MM.1S (cell line): ENCODE results near the gene MAN2A2.

Experiments
- DNase-seq: peaks from one replicate; pipeline ENCODE4 v3.0.0-alpha.2; 2015
- H2AFZ ChIP-seq: fragments of 300-600 bp; sonication (generic); 2 replicates; pipeline ENCODE4 v1.6.0; 2016; ENCODE audit warnings: antibody characterized with exemption, low read length
- H3F3A ChIP-seq: fragments of 300-600 bp; sonication (generic); 2 replicates; pipeline ENCODE4 v1.6.1; 2016; ENCODE audit warnings: mild to moderate bottlenecking, antibody characterized with exemption, low read length, moderate library complexity, mixed read lengths; ENCODE audit not compliant: insufficient read depth
- H3K27ac ChIP-seq: fragments of 300-600 bp; sonication (generic); 2 replicates; pipeline ENCODE4 v1.5.1; 2016; ENCODE audit warnings: mild to moderate bottlenecking, low read length
- H3K27me3 ChIP-seq: fragments of 300-600 bp; sonication (generic); replicated peaks from 2 replicates; pipeline ENCODE4 v1.6.0; 2016; ENCODE audit warnings: low read length; ENCODE audit not compliant: insufficient read depth
- H3K36me3 ChIP-seq: fragments of 300-600 bp; sonication (generic); replicated peaks from 2 replicates; pipeline ENCODE4 v1.6.1; 2016; ENCODE audit warnings: mild to moderate bottlenecking, low read length, mixed read lengths; ENCODE audit not compliant: insufficient read depth
- H3K4me1 ChIP-seq: fragments of 300-600 bp; sonication (generic); 2 replicates; pipeline ENCODE4 v1.6.1; 2016; ENCODE audit warnings: low read length, mixed read lengths
- H3K4me2 ChIP-seq: fragments of 300-600 bp; sonication (generic); 2 replicates; pipeline ENCODE4 v1.6.0; 2016; ENCODE audit warnings: low read depth, low read length
- H3K4me3 ChIP-seq: fragments of 300-600 bp; sonication (generic); 2 replicates; pipeline ENCODE4 v1.5.1; 2016; ENCODE audit warnings: low read length, mixed read lengths
- H3K79me2 ChIP-seq: fragments of 300-600 bp; sonication (generic); 2 replicates; pipeline ENCODE4 v1.6.1; 2016; ENCODE audit warnings: mixed run types, low read length, mixed read lengths
- H3K9ac ChIP-seq: fragments of 300-600 bp; sonication (generic); 2 replicates; pipeline ENCODE4 v1.6.1; 2016; ENCODE audit warnings: low read length, mixed read lengths
- H3K9me2 ChIP-seq: fragments of 300-600 bp; sonication (generic); replicated peaks from 2 replicates; pipeline ENCODE4 v1.6.1; 2016; ENCODE audit warnings: mild to moderate bottlenecking, low read length, mixed read lengths; ENCODE audit not compliant: insufficient read depth
- H3K9me3 ChIP-seq: fragments of 300-600 bp; sonication (generic); replicated peaks from 2 replicates; pipeline ENCODE4 v1.6.1; 2016; ENCODE audit warnings: mild to moderate bottlenecking, low read length, mixed read lengths; ENCODE audit not compliant: insufficient read depth
- H4K20me1 ChIP-seq: fragments of 300-600 bp; sonication (generic); 2 replicates; pipeline ENCODE4 v1.6.1; 2016; ENCODE audit warnings: mild to moderate bottlenecking, low read length, moderate library complexity, mixed read lengths; ENCODE audit not compliant: insufficient read depth
- EZH2 ChIP-seq: fragments of 300-600 bp; sonication (generic); optimal IDR thresholded peaks from 2 replicates; pipeline ENCODE3; 2017; ENCODE audit warnings: low read depth, mild to moderate bottlenecking, antibody characterized with exemption, low read length, mixed read lengths
- EZH2phosphoT487 ChIP-seq: fragments of 300-600 bp; sonication (generic); IDR thresholded peaks from 2 replicates; pipeline ENCODE4 v1.6.1; 2018; ENCODE audit warnings: antibody characterized with exemption, low read length
- TF ChIP-seq, protein P1 (sequence below): fragments of 300-600 bp; sonication (generic); IDR thresholded peaks from 2 replicates; pipeline ENCODE4 v1.5.1; 2016; ENCODE audit warnings: antibody characterized with exemption, low read length, mixed read lengths

The MAN2A2 gene

DNA sequence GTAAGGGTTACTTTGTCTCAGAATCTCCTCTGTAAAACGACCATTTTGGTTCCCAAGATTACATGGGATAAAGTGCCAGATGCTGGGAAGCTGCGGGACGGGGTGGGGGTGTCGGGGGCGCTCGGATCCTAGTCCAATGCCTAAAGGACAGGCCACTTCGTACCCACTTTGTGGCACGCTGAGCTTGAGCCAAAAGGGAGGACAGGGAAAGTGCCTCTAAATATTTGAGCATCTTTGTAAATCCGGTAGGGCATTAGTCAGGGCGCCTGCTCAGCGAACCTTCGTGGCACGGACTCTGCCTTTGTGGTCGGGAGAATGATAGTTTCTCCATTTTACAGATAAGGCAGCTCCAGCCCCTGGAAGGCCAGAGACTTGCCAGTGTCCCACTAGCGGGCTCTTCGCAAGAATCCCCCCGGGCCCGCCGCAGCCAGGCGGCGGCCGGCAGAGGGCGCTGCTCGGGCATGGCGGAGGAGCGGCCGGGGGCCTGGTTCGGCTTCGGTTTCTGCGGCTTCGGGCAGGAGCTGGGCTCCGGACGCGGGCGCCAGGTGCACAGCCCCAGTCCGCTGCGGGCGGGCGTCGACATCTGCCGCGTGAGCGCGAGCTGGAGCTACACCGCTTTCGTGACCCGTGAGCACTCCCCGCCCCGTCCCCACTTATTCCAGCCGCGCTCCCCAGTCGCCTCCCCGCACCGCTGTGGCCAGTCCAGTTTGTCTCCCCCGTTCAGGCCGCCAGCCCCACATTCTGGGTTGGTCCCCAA, 53.4 kb downstream of the MAN2A2 start:
- Histone ChIP-seq H2AFZ (peak overlapping the region; percentile 30), H3F3A (peaks cover 25% of the 10 kb centered on the region), H3K9ac (peak overlapping the region; percentile 100), H3K4me3 (peak overlapping the region; percentile 92), H3K9me3 (no peaks in the 10 kb centered on the region), H3K4me2 (peak overlapping the region; percentile 94), H3K4me1 (no peaks in the 10 kb centered on the region), H3K9me2 (no peaks in the 10 kb centered on the region), H3K36me3 (no peaks in the 10 kb centered on the region), H3K79me2 (peaks cover 37% of the 10 kb centered on the region), H3K27me3 (no peaks in the 10 kb centered on the region), H4K20me1 (no peaks in the 10 kb centered on the region; the same call in 1 of the 2 replicates), H3K27ac (peak overlapping the region; percentile 99; the same call in 1 of the 2 replicates)
- no peak for TF ChIP-seq EZH2phosphoT487
- TF ChIP-seq, protein P1, sequence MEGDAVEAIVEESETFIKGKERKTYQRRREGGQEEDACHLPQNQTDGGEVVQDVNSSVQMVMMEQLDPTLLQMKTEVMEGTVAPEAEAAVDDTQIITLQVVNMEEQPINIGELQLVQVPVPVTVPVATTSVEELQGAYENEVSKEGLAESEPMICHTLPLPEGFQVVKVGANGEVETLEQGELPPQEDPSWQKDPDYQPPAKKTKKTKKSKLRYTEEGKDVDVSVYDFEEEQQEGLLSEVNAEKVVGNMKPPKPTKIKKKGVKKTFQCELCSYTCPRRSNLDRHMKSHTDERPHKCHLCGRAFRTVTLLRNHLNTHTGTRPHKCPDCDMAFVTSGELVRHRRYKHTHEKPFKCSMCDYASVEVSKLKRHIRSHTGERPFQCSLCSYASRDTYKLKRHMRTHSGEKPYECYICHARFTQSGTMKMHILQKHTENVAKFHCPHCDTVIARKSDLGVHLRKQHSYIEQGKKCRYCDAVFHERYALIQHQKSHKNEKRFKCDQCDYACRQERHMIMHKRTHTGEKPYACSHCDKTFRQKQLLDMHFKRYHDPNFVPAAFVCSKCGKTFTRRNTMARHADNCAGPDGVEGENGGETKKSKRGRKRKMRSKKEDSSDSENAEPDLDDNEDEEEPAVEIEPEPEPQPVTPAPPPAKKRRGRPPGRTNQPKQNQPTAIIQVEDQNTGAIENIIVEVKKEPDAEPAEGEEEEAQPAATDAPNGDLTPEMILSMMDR = peak; percentile 94
- DNase-seq = peak; percentile 88

DNA sequence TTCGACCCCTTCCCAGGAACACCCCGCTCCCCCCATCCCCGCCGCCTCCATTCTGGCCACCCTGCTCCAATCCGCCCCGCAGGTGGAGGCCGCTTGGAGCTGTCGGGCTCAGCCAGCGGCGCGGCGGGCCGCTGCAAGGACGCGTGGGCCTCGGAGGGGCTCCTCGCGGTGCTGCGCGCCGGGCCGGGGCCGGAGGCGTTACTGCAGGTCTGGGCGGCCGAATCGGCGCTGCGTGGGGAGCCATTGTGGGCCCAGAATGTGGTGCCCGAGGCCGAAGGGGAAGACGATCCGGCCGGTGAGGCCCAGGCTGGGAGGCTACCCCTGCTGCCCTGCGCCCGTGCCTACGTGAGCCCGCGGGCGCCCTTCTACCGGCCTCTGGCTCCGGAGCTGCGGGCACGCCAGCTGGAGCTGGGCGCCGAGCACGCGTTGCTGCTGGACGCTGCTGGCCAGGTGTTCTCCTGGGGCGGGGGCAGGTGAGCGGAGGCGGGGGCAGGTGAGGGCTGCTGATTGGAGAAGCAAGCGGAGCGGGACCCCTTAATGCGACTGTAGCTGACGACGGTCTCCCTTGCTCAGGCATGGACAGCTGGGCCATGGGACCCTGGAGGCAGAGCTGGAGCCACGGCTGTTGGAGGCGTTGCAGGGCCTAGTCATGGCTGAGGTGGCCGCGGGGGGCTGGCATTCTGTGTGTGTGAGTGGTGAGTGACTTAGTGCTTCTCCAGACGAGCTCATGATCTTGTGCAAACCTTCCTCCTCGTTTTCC, 54.1 kb downstream of the MAN2A2 start:
- H3K27ac ChIP-seq = no peak overlapping the region

DNA sequence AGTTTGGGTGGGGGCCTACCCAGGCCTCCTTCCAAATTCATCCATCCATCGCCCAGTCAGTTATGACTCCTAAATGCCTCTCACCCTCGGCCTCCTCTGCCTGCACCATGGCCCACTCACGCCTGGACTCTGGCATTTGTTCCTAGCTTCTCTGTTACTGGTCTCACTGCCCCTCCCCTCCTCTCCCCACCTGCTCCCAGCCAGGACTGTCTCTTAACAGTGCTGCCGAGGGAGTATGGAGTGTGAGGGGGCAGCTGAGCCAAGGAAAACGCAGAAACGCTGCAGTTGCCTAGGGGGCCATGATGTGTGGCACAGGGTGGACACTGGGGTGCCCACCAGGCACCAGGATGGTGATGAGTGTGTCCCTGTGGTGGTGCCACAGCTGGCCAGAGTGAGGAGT, 54.7 kb downstream of the MAN2A2 start:
- H3K79me2 ChIP-seq = peaks cover 37% of the 10 kb centered on the region
- H3K4me2 ChIP-seq = no peak overlapping the region
- no peaks in the 10 kb centered on the region for H3K36me3 ChIP-seq
- no peak overlapping the region for H2AFZ ChIP-seq
- no peak for DNase-seq
- no peaks in the 10 kb centered on the region for H3K9me3 ChIP-seq
- no peaks in the 10 kb centered on the region for H3K4me1 ChIP-seq
- H3K4me3 ChIP-seq = no peak overlapping the region
- TF ChIP-seq EZH2phosphoT487 (no peak), EZH2 (no peak)
- TF ChIP-seq, protein P1 = no peak
- H3K27ac ChIP-seq = no peak overlapping the region
- no peaks in the 10 kb centered on the region for H3K27me3 ChIP-seq
- no peaks in the 10 kb centered on the region for H3K9me2 ChIP-seq
- H3F3A ChIP-seq = peaks cover 25% of the 10 kb centered on the region
- H4K20me1 ChIP-seq = no peaks in the 10 kb centered on the region; the same call in 1 of the 2 replicates
- no peak overlapping the region for H3K9ac ChIP-seq

More for the DNA sequence above, 54.1 kb downstream of the MAN2A2 start:
- no peaks in the 10 kb centered on the region for H3K9me2 ChIP-seq
- peaks cover 37% of the 10 kb centered on the region for H3K79me2 ChIP-seq
- H4K20me1 ChIP-seq = no peaks in the 10 kb centered on the region; the same call in 1 of the 2 replicates
- no peaks in the 10 kb centered on the region for H3K4me1 ChIP-seq
- H3K36me3 ChIP-seq = no peaks in the 10 kb centered on the region
- peak overlapping the region; percentile 94; the same call in 1 of the 2 replicates for H3K4me2 ChIP-seq
- H3F3A ChIP-seq = peaks cover 25% of the 10 kb centered on the region
- DNase-seq = no peak
- peak overlapping the region; percentile 92; the same call in 1 of the 2 replicates for H3K4me3 ChIP-seq
- H3K9ac ChIP-seq = no peak overlapping the region
- H3K9me3 ChIP-seq = no peaks in the 10 kb centered on the region
- H2AFZ ChIP-seq = no peak overlapping the region
- TF ChIP-seq, protein P1 = no peak
- TF ChIP-seq EZH2 = no peak
- no peak for TF ChIP-seq EZH2phosphoT487
- H3K27me3 ChIP-seq = no peaks in the 10 kb centered on the region
